HT-29 (cell line): Measurements from ENCODE around the gene BAZ2A. TPM values are rescaled to one million over a fixed set of nuclear protein-coding genes. Genes with fewer than 3 reads are reported as not detected.
A peak's percentile ranks its signal among the peaks of the same experiment; 100 is the strongest.

Experiments
- DNase-seq: peaks from one replicate; pipeline ENCODE4 v3.0.0-alpha.2; 2015; ENCODE audit warnings: low spot score
- total RNA-seq: library from RNA; depleted of rRNA; stranded (reverse); fragments of >200 nt; shearing (Covaris generic); gene quantifications from 2 replicates; pipeline ENCODE4 v1.2.3, GENCODE V29; 2014

BAZ2A gene
- total RNA-seq, 1 experiment from 2014 or later: 47.1 TPM

DNA sequence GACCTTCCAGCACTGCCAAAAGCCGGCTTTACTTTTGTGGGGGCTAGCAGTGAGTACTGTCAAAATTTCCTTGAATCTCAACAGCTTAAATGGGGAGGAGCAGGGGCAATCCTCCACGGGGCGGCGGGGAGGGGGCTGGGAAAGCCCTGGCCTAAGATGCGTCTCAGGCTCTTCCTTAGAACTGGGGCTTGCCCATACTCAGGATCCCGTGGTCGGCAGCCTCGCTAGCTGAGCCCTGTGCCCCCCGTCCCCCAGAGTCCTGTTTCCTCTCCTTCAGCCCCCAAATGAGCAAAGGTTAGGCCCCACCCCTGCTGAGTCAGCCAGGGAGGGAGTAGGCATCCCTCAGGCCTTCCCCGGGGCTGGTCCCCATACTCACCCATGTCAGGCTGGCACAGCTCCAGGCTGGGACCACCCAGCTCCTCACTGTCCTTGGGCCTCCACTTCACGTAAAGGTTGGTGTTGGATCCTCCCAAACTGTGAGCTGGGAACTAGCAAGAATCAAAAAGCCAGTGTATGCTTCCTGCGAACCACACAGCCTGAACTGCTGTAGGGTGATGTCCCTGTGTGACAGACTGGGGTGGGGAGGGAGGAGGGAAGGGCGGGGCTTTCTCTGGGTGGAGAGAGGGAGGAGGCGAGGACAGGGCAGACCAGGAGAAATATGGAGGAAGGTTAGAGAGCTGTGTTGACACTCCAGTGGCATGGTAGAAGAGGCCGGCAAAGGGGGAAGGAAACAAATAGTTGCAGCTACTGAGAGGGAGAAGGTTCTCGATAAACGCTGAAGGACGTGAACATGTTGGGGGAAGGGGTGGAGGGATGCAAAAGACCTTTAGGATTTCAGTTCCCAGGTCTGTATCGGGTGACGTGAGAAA lies 5.9 kb upstream of the BAZ2A start:
- peak; percentile 93 for DNase-seq

DNA sequence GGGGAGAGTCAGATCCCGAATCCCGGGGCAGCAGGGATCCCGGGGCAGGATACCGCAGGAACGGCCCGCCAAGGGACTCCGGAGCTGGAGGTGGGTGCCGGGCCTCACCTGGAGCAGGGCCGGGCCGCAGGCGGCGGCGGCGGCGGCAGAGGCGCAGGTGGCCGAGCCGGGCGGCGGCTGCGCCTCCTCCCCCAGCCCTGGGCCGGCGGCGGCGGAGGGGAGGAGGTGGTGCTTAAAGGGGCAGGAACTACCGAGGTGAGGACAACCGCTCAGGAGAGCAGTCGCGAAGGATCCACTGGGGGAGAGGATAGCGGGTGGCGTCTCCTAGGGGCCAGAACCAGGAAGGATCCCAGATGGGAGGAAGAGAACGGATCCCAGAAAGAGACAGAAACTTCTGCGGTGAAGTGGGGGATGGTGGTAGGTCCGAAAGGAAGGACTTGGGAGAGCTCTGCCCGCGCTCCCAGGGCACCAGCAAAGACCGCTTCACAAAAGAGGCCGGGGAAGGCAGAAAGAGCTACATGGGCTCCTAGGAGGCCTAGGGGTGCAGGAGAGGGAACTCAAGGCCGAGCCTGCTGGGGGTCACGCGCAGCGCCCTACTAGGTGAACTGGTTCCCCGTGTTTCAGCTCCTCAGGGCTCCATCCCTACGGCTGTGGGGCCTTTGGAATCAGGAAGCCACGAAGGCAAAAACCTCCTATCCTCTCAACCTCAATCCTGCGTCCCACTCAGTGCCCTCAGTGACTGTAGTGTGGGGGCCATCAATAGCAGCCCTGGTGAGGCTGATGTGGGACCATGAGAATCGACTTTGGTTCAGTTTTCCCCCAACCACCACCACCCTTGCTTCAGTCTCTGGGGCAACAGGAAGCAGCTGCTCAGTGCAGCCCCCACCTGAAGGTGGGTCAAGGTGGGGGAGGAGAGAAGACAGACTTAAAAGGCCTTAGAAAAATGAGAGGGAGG lies 5.0 kb upstream of the BAZ2A start:
- DNase-seq: peak; percentile 92

DNA sequence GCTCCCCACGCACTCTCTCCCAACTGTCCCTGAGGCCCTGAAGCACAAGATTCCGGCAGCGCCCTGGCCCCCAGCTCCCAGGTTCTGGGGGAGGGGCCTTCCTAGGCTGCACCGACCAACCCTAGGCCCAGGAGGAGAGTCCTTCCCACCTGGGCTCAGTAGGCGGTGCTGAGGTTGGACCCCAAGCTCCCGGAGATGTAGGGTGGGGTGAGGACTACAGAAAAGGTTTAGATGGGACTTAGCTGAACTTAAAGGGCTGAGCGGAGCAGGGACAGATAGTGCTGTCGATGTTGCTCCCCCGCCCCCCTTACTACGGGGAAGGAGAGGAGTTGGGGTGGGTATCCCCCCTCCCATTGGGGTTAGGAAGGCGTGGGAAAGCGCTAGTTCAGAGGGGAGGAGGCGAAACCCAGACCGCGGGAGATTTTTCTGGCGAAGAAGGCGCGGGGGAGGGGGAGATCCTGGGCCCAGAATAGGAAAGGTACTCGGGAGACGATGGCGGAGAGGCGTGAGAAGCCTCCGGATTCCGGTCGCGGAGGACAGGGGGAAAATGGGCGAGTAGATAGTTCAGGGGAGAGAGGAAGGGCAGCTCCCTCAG lies 4.2 kb upstream of the BAZ2A start:
- peak; percentile 83 for DNase-seq

GRCh38 chr12:56633468-56634241 lies 3.5 kb upstream of the BAZ2A start:
- DNase-seq: no peak

- DNase-seq: no peak
Observed at GRCh38 chr12:56632701-56633467, 2.8 kb upstream of the BAZ2A start.

DNA sequence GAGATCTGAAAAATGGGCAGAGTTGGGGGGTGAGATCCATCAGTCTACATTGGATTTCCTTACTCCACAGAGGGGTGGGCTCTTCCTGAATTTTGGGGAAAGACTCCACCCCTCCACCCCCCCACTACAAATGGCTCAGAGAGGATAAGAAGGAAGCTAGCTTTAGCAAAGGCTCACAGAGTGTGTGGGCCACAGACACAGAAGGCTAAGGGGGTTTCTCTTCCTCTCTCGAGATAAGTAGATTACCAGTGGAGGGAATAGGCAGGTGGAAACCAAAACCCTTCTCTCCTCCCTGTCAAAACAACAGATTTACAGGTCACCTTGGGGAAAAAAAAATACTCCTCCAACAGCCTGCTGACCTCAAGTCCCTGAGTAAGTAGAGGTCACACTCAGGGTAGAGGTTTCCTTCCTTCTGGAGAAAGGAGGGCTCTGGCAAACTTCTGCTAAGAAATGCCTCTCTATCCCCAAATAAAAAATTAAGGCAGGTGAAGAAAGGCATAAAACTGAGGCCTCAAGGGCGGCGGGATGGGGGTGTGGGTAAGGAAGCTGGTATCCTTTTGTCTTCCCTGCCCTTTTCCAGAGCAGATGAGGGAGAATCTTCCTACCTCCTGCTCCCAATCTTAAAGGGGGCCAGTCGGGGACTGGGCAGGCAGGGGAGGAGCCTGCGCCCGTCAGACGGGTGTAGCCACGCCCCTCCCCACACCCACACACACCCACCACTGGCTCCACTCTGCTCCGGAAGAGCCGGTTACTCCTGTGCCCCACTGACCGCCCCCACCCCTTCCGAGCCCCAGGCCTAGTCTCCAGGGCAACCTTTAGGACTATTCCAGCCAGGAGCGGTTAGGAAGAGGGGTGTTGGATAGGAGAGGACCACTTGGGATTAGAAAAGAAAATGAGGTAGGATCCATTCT lies 1.9 kb upstream of the BAZ2A start:
- peak; percentile 58 for DNase-seq

GRCh38 chr12:56629459-56630179 lies 507 bp downstream of the BAZ2A start:
- DNase-seq: peak; percentile 22

DNA sequence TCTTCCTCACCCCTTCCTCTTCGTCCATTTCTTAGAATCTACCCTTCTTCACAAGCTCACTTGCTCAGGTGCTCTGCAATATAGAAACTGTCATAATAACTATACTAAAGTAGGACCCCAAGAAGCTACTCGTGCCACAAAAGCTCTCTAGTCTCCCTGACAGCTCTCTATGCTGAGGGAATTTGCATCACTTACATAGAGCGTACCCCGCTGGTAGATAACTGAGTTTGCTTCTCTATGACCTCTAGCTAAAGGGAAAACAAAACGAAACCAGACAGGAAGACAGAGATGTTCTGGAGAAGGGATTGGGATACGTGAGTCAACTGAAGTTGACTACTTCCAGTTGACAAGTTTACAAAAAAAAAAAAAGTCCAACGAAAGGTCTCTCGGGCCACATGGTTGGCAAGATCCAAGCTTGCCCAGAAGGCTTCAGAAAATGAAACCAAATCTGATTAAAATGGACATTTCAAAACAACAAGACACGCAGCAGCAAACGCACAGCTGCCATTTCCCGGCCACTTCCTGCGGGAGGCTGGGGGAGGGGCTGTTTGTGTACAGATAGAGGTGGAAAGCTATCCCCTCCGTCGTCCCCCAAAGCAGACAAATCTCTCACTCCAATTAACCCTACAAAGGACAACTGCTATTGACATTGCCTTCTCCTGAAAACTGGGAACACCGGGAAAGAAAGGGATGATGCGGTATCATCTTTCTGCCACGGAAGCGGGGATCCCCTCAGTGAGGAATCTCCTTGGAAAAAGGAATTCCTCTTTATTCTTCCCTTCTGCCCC lies 1.3 kb downstream of the BAZ2A start:
- peak; percentile 33 for DNase-seq

GRCh38 chr12:56626701-56627100 lies 3.4 kb downstream of the BAZ2A start:
- no peak for DNase-seq

DNA sequence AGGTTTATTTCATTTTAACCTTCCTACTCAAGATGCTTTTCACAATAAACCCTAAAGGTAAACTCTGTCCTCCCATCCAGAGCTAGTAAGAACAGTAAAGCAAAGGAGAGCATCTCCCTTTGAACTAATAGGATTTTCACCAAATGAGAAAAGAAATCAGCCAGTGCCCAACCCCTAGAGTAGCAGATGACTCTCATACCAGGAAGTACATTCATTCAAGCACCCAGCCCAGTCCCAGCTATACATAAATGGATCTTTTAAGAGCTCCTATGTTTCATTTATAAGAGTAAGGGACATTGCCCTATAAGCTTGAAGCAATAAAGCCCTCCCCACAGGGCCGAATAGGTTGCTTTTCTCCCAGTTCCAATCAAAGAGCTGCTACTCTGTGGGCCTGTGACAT lies 7.6 kb downstream of the BAZ2A start:
- no peak for DNase-seq

- DNase-seq: no peak
Observed at GRCh38 chr12:56616925-56617324, 13.2 kb downstream of the BAZ2A start.

DNA sequence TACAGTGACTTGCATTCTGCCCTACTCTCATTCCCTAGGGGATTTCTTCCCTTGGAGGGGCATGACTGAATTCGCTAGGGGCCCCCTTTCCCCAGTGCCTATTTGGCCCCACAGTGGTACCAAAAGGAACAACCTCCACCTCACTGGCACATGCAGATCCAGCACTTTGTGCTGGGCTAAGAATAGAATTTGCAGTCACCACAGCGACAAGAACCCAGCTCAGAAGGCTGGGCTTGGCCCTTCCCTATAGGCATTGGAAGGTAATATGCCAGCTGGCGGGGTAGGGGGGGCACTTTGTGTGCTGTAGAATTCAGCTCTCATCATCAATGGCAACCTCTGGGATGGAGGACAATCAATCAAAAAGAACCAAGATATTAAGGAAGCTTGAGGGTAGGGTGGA lies 13.9 kb downstream of the BAZ2A start:
- DNase-seq: no peak

DNA sequence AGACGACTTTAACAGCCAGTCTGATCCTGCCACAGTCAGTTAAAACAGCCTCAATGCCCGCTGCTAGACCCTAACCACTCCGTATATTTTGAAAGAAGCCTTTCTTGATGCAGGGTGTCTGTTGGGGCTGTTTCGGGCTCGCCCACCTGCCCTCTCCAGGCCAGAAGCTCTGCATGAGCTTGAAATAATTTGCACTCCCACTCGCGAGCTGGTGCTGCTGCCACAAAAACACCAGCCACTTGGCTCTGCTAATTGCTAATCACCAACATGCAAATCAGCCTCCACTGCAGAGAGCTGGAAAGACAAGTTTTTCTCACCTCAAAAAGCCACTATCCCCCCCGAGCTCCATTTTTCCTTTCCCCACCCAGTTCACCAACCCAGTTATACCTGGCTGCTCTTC lies 15.5 kb downstream of the BAZ2A start:
- no peak for DNase-seq

DNA sequence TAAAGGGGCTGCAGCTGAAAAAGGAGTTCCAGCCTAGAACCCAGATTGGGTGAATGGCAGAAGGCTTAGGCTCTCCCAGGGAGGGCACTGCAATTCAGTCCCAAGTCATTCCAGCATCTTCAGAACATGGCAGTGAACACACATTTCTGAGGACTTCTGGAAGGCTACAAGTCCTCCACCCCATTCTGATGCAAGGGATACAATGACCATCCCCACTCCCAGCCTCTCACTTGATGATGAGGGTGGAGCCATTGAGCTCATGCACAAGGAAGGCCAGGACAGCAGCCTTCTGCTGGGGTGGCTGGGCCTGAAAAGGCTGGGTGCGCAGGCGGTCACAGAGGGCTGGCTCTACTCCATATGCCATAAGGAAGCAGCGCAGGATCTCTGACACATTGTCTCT lies 25.8 kb downstream of the BAZ2A start:
- no peak for DNase-seq

DNA sequence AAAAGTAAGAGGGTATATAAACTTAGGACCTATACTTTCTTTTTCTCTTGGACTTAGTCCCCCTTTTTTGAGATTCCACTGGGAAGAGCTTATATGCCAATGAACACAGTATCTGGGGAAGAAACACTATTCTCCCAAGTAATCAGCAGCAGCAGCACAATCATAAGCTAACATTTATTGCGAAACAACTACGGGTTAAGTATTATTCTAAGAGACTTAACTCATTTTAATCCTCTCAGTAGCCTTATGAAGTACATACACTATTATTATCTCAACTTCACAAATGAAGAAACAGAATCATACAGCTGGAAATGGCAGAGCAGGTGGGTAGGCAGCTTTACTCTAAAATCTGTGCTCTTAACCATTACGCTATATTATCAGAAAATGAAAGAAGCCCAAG lies 27.9 kb downstream of the BAZ2A start:
- DNase-seq: no peak

- DNase-seq: peak; percentile 19
Observed at GRCh38 chr12:56601503-56601902, 28.6 kb downstream of the BAZ2A start.

DNA sequence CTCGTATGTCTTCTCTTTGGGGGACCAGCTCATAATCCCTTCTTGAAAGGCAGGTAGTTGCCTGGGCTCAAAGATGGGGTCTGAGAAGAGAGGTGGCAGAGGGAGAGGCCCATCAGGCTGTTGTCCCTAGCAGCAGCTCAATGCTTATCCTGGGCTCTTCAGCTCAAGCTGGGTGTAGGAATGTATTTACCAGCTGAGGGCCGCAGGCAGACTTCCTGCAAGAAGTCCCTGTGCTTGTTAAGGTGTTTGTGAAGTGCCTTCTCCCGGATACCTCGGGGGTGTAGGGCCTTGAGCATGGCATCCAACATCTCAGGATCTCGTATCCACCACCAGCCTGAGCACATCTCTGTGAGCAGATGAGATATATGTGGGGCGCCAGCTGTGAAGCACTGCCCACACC lies 29.4 kb downstream of the BAZ2A start:
- DNase-seq: no peak

DNA sequence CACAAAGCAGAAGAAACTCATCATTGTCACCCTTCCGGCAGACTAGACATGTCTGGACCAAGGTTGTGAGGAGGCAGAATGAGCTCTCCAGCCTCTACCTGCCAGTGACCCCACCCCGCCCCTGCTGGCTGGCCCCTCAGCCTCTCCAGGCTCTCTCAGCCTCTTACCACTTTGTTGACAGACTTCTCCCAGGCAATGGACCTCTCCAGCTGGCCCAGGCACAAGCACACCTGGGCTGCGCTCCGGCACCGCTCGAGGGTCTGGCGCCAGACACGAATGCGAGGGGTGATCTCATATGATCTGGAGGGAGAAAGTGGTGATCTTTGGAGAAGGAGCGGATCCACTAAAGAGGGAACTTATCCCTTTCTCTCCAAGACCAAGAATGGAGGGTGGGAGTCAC lies 30.3 kb downstream of the BAZ2A start:
- DNase-seq: no peak
